GM12878 (cell line): ENCODE measurements around the gene UNC45B. TPM values are rescaled to one million over a fixed set of nuclear protein-coding genes. Genes with fewer than 3 reads are reported as not detected.

Source experiments
- BCL11A ChIP-seq: IDR thresholded peaks from 2 replicates; pipeline ENCODE4 v1.6.1; 2011; ENCODE audit warnings: low read depth, low read length
- CBFB ChIP-seq: IDR thresholded peaks from 2 replicates; pipeline ENCODE4 v1.6.1; 2016; ENCODE audit warnings: antibody characterized with exemption, low read depth
- CBX3 ChIP-seq: fragments of 200-600 bp; sonication (generic); IDR thresholded peaks from 2 replicates; pipeline ENCODE4 v1.6.1; 2016; ENCODE audit warnings: low read depth, borderline replicate concordance
- CBX5 ChIP-seq: sonication (generic); IDR thresholded peaks from 2 replicates; pipeline ENCODE4 v1.6.1; 2016; ENCODE audit warnings: low read depth, moderate library complexity, mild to moderate bottlenecking, inconsistent platforms
- CREM ChIP-seq: IDR thresholded peaks from 2 replicates; pipeline ENCODE4 v1.6.1; 2014; ENCODE audit warnings: antibody characterized with exemption, low read depth
- EP300 ChIP-seq, 2 experiments: fragments of 150-350 bp in 1 of 2; IDR thresholded peaks; 2 replicates each; pipeline ENCODE4 v1.6.1; 2011 to 2012; ENCODE audit warnings: low read depth in 2 of 2, low read length in 2 of 2, borderline replicate concordance in 1 of 2, improper control_type of control experiment in 1 of 2, inconsistent platforms in 1 of 2; ENCODE audit not compliant: control insufficient read depth in 1 of 2
- EZH2 ChIP-seq: IDR thresholded peaks from 2 replicates; pipeline ENCODE4 v1.6.1; 2012; ENCODE audit warnings: low read depth, mild to moderate bottlenecking, control low read depth, inconsistent platforms, low read length, borderline replicate concordance; ENCODE audit not compliant: control insufficient read depth
- GABPA ChIP-seq: IDR thresholded peaks from 2 replicates; pipeline ENCODE4 v1.6.1; 2014; ENCODE audit warnings: antibody characterized with exemption, low read depth, mild to moderate bottlenecking, inconsistent platforms
- JUNB ChIP-seq: IDR thresholded peaks from 2 replicates; pipeline ENCODE4 v1.6.1; 2016; ENCODE audit warnings: antibody characterized with exemption, mild to moderate bottlenecking
- KLF5 ChIP-seq: fragments of 450-650 bp; IDR thresholded peaks from 2 replicates; pipeline ENCODE4 v1.6.1; 2014; ENCODE audit warnings: mild to moderate bottlenecking; ENCODE audit not compliant: partially characterized antibody
- MXI1 ChIP-seq: fragments of 150-350 bp; IDR thresholded peaks from 2 replicates; pipeline ENCODE4 v1.6.1; 2011; ENCODE audit warnings: low read depth, mild to moderate bottlenecking, inconsistent platforms, low read length, improper control_type of control experiment
- NR2C1 ChIP-seq: fragments of 450-650 bp; IDR thresholded peaks from 2 replicates; pipeline ENCODE4 v1.6.1; 2017; ENCODE audit warnings: antibody characterized with exemption, mild to moderate bottlenecking, moderate library complexity
- PAX8 ChIP-seq: fragments of 450-650 bp; IDR thresholded peaks from 2 replicates; pipeline ENCODE4 v1.6.1; 2017; ENCODE audit warnings: mild to moderate bottlenecking, moderate library complexity
- POU2F2 ChIP-seq: IDR thresholded peaks from 3 replicates; pipeline ENCODE4 v1.6.1; 2011; ENCODE audit warnings: low read depth, mild to moderate bottlenecking, low read length, borderline replicate concordance
- SREBF1 ChIP-seq: IDR thresholded peaks from 2 replicates; pipeline ENCODE4 v1.6.1; 2012; ENCODE audit warnings: mild to moderate bottlenecking, low read length
- SUPT20H ChIP-seq: IDR thresholded peaks from 2 replicates; pipeline ENCODE4 v1.6.1; 2011; ENCODE audit warnings: low read depth, mild to moderate bottlenecking, low read length, moderate library complexity, borderline replicate concordance; ENCODE audit not compliant: control insufficient read depth
- TAF1 ChIP-seq: IDR thresholded peaks from 2 replicates; pipeline ENCODE4 v1.6.1; 2011; ENCODE audit warnings: mild to moderate bottlenecking, low read depth, low read length, borderline replicate concordance
- ZNF24 ChIP-seq: fragments of 450-650 bp; IDR thresholded peaks from 2 replicates; pipeline ENCODE4 v1.6.1; 2017; ENCODE audit warnings: antibody characterized with exemption, mild to moderate bottlenecking
- polyA plus RNA-seq, 11 experiments: library from polyadenylated mRNA; depleted of rRNA in 4 of 11; unstranded in 6 of 11; stranded (reverse) in 5 of 11; fragments of >200 nt; fragmentation: Nextera tagmentation in 4 of 11; fragmentation: Illumina TruSeq in 1 of 11; extraction: Ambion mirVana in 4 of 11; extraction: Trizol in 1 of 11; gene quantifications; 1 replicate in 1 of 11; 2 replicates in 10 of 11; pipeline versions ENCODE4 v1.2.1 to v1.2.3, GENCODE V29; 2011 to 2016; ENCODE audit warnings: inconsistent platforms in 2 of 11, missing spikeins in 2 of 11, low read depth in 1 of 11
- total RNA-seq, 4 experiments: library from RNA; depleted of rRNA in 3 of 4; stranded (reverse); fragments of >200 nt in 3 of 4; fragmentation: Illumina TruSeq in 1 of 4; extraction: Trizol in 1 of 4; gene quantifications; 2 replicates each; pipeline versions ENCODE4 v1.2.1 to v1.2.3, GENCODE V29; 2013 to 2021
- TF ChIP-seq, protein P1 (sequence below): IDR thresholded peaks from 2 replicates; pipeline ENCODE4 v1.6.1; 2011; ENCODE audit warnings: low read depth, low read length, improper control_type of control experiment, borderline replicate concordance
- TF ChIP-seq, protein P2 (sequence below): fragments of 450-650 bp; IDR thresholded peaks from 2 replicates; pipeline ENCODE4 v1.6.1; 2017; ENCODE audit warnings: antibody characterized with exemption, mild to moderate bottlenecking, moderate library complexity
- TF ChIP-seq, protein P3 (sequence below), 3 experiments: IDR thresholded peaks in 2 of 3; conservative IDR thresholded peaks in 1 of 3; 2 replicates each; pipeline ENCODE4 v1.5.1; 2011; ENCODE audit warnings: low read depth in 3 of 3, low read length in 3 of 3, mild to moderate bottlenecking in 3 of 3, control low read depth in 2 of 3, moderate library complexity in 2 of 3, inconsistent platforms in 1 of 3, mixed read lengths in 1 of 3; ENCODE audit not compliant: control insufficient read depth in 2 of 3, insufficient read depth in 1 of 3; ENCODE audit errors: extremely low read depth in 1 of 3
- TF ChIP-seq, protein P4 (sequence below): fragments of 450-650 bp; IDR thresholded peaks from 2 replicates; pipeline ENCODE4 v1.6.1; 2014; ENCODE audit warnings: mild to moderate bottlenecking

Gene UNC45B
- total and polyA plus RNA-seq, 10 of the 15 experiments (the other 5 are each of a cell fraction or from before 2014, with no cell fraction given): 0.03 TPM; not detected in 9

DNA sequence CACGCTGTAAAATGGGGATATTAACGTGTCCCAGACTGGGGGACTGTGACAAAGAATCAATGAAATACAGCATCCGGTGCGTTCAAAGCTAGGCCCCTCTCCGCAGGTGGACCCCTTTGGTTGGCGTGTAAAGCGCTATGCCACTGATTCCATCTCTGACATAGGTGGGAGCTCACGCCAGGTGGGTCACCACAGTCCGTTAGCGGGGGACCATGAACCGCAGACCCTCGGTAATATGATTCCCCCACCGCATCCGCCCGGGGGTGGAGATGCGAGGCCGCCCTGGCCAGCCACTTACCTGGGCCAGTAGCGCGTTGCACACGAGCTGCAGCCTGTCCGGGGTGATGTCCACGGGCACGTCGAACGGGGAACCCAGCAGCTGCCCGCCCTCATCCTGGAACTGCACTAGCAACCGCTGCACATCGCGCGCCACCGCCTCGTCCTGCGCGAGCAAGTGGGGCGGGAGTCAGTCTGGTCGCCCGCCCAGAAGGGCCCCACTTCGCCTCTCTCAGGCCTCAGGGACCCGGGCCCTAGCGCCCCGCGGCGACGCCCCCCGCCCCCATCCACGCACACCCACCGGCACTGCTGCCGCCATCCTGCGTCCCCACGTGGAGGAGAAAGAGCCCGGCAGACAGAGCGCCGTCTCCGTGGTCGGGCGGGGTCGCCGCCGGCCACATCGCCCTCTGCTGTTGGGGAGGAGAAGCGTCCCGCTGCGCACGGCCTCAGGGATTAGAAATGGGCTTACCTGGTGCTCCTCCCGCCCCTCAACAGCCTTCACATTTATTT lies 5.7 kb upstream of the UNC45B start, which contains the start of gene NLE1 (continued):
- TF ChIP-seq EP300 (IDR thresholded peaks at IDR 0.05; ENCODE audit: borderline replicate concordance in 1 of 2, control insufficient read depth in 1 of 2, low read depth in 2 of 2, low read length in 2 of 2): no peak
- TF ChIP-seq JUNB: no peak
- no peak for TF ChIP-seq GABPA
- no peak for TF ChIP-seq BCL11A
- no peak for TF ChIP-seq EZH2
- TF ChIP-seq, protein P1, sequence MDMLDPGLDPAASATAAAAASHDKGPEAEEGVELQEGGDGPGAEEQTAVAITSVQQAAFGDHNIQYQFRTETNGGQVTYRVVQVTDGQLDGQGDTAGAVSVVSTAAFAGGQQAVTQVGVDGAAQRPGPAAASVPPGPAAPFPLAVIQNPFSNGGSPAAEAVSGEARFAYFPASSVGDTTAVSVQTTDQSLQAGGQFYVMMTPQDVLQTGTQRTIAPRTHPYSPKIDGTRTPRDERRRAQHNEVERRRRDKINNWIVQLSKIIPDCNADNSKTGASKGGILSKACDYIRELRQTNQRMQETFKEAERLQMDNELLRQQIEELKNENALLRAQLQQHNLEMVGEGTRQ: peak; percentile 16
- TF ChIP-seq, protein P2, sequence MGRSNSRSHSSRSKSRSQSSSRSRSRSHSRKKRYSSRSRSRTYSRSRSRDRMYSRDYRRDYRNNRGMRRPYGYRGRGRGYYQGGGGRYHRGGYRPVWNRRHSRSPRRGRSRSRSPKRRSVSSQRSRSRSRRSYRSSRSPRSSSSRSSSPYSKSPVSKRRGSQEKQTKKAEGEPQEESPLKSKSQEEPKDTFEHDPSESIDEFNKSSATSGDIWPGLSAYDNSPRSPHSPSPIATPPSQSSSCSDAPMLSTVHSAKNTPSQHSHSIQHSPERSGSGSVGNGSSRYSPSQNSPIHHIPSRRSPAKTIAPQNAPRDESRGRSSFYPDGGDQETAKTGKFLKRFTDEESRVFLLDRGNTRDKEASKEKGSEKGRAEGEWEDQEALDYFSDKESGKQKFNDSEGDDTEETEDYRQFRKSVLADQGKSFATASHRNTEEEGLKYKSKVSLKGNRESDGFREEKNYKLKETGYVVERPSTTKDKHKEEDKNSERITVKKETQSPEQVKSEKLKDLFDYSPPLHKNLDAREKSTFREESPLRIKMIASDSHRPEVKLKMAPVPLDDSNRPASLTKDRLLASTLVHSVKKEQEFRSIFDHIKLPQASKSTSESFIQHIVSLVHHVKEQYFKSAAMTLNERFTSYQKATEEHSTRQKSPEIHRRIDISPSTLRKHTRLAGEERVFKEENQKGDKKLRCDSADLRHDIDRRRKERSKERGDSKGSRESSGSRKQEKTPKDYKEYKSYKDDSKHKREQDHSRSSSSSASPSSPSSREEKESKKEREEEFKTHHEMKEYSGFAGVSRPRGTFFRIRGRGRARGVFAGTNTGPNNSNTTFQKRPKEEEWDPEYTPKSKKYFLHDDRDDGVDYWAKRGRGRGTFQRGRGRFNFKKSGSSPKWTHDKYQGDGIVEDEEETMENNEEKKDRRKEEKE: no peak
- TF ChIP-seq NR2C1: peak; percentile 45; the same call in 1 of the 2 replicates
- TF ChIP-seq, protein P3, sequence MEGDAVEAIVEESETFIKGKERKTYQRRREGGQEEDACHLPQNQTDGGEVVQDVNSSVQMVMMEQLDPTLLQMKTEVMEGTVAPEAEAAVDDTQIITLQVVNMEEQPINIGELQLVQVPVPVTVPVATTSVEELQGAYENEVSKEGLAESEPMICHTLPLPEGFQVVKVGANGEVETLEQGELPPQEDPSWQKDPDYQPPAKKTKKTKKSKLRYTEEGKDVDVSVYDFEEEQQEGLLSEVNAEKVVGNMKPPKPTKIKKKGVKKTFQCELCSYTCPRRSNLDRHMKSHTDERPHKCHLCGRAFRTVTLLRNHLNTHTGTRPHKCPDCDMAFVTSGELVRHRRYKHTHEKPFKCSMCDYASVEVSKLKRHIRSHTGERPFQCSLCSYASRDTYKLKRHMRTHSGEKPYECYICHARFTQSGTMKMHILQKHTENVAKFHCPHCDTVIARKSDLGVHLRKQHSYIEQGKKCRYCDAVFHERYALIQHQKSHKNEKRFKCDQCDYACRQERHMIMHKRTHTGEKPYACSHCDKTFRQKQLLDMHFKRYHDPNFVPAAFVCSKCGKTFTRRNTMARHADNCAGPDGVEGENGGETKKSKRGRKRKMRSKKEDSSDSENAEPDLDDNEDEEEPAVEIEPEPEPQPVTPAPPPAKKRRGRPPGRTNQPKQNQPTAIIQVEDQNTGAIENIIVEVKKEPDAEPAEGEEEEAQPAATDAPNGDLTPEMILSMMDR (IDR thresholded peaks at IDR 0.05 in 2 of 3, conservative IDR thresholded peaks at IDR 0.05 in 1 of 3; ENCODE audit: control insufficient read depth in 2 of 3, extremely low read depth in 1 of 3, insufficient read depth in 1 of 3, low read depth in 3 of 3, low read length in 3 of 3): peak; percentile 87 to 97 (median 92)
- TF ChIP-seq POU2F2: peak; percentile 58; the same call in 2 of the 3 replicates
- peak; percentile 99 for TF ChIP-seq MXI1
- TF ChIP-seq CREM: peak; percentile 58
- no peak for TF ChIP-seq KLF5
- no peak for TF ChIP-seq CBX5
- TF ChIP-seq, protein P4, sequence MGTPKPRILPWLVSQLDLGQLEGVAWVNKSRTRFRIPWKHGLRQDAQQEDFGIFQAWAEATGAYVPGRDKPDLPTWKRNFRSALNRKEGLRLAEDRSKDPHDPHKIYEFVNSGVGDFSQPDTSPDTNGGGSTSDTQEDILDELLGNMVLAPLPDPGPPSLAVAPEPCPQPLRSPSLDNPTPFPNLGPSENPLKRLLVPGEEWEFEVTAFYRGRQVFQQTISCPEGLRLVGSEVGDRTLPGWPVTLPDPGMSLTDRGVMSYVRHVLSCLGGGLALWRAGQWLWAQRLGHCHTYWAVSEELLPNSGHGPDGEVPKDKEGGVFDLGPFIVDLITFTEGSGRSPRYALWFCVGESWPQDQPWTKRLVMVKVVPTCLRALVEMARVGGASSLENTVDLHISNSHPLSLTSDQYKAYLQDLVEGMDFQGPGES: no peak
- peak; percentile 78 for TF ChIP-seq ZNF24
- TF ChIP-seq SREBF1: no peak
- TF ChIP-seq TAF1: peak; percentile 95
- no peak for TF ChIP-seq CBX3
- no peak for TF ChIP-seq PAX8
- no peak for TF ChIP-seq SUPT20H
- TF ChIP-seq CBFB: 0 out of 2 replicates have a peak, but pooled peaks have one; percentile 34
